ENCODE data around the gene DPEP2NB. TPM values are rescaled to one million over a fixed set of nuclear protein-coding genes. Genes with fewer than 3 reads are reported as not detected.

Gene DPEP2NB
- total and polyA plus RNA-seq, 10 of the 15 experiments (the other 5 are each of a cell fraction or from before 2014, with no cell fraction given) = not detected

- ATAC-seq (no peak), DNase-seq (ENCODE audit: low read depth, low spot score) (no peak), FAIRE-seq (no peak)
- Histone ChIP-seq H3K4me3 (no peak overlapping the region), H3K4me2 (ENCODE audit: control insufficient read depth, insufficient read depth) (no peak overlapping the region), H3K9ac (ENCODE audit: control insufficient read depth, insufficient read depth, low read length) (no peak overlapping the region), H2AFZ (ENCODE audit: control insufficient read depth, low read depth, low read length) (no peak overlapping the region), H4K20me1 (ENCODE audit: control insufficient read depth, insufficient read depth) (no peaks in the 10 kb centered on the region), H3K9me3 (replicated peaks; ENCODE audit: control insufficient read depth, insufficient read depth, low read length) (no peaks in the 10 kb centered on the region), H3K27ac (ENCODE audit: control insufficient read depth, insufficient read depth) (no peak overlapping the region), H3K4me1 (ENCODE audit: control insufficient read depth, insufficient read depth, low read length) (peaks cover 39% of the 10 kb centered on the region), H3K79me2 (ENCODE audit: control insufficient read depth, insufficient read depth, low read length) (no peaks in the 10 kb centered on the region), H3K27me3 (replicated peaks in 1 of 2; ENCODE audit: control insufficient read depth in 2 of 2, insufficient read depth in 2 of 2, low read length in 1 of 2) (no peaks in the 10 kb centered on the region), H3K36me3 (ENCODE audit: control insufficient read depth in 2 of 2, insufficient read depth in 2 of 2, low read length in 1 of 2) (no peaks in the 10 kb centered on the region)
- CTCF ChIA-PET = interaction anchor here (1.1 kb wide), 1 partner anchor 38 kb away, joined by 3 read pairs; no protein-coding TSS in a partner anchor
- SMC1A ChIA-PET (ENCODE audit: uncharacterized antibody, unreplicated experiment) = interaction anchor here (0.6 to 1.9 kb wide), 5 partner anchors 12 to 575 kb away, joined by 3 to 7 read pairs (median 4); no protein-coding TSS in a partner anchor
- no TSS peak for BruUV-seq (replicated peaks)
- 87% methylated on average over 11 of the region's 11 CpGs for WGBS (ENCODE audit: insufficient coverage, insufficient replicate concordance, low lambda C conversion rate, missing lambda C conversion rate)
- intact Hi-C loops (cut with micrococcal nuclease; ENCODE audit: unreplicated experiment) = no loop called here
- no peak for TF ChIP-seq SIN3A (IDR thresholded peaks at IDR 0.05; ENCODE audit: low read depth, low read length)
- TF ChIP-seq NRF1 (conservative IDR thresholded peaks at IDR 0.05; ENCODE audit: low read depth, low read length) = no peak
- TF ChIP-seq SMARCA5 (IDR thresholded peaks at IDR 0.05) = no peak
- no peak for TF ChIP-seq BACH1 (IDR thresholded peaks at IDR 0.05; ENCODE audit: borderline replicate concordance)
- TF ChIP-seq ZBTB11 (CRISPR knock-in tag; IDR thresholded peaks at IDR 0.05) = no peak
- TF ChIP-seq IRF5 (IDR thresholded peaks at IDR 0.05; ENCODE audit: borderline replicate concordance) = no peak
- TF ChIP-seq MTA3 (IDR thresholded peaks at IDR 0.05; ENCODE audit: borderline replicate concordance, low read length) = no peak
- TF ChIP-seq ZNF207 (IDR thresholded peaks at IDR 0.05; ENCODE audit: borderline replicate concordance) = no peak
- no peak for TF ChIP-seq NFIC (IDR thresholded peaks at IDR 0.05; ENCODE audit: low read depth, low read length)
- no peak for TF ChIP-seq TCF12 (IDR thresholded peaks at IDR 0.05; ENCODE audit: low read depth, low read length)
- RAD21 ChIA-PET (ENCODE audit: unreplicated experiment) = interaction anchor here (1.5 to 2.1 kb wide), 2 partner anchors 52 to 53 kb away, joined by 3 to 6 read pairs; no protein-coding TSS in a partner anchor
- in situ Hi-C loops (cut with MboI) = no loop called here
- POLR2A ChIA-PET = interaction anchor here (0.6 to 2.0 kb wide), 4 partner anchors 18 to 98 kb away, joined by 4 to 7 read pairs (median 6); partner anchors contain the start of genes NFATC3 and PSMB10
Observed at GRCh38 chr16:67987460-67988160, 28.1 kb downstream of the DPEP2NB start.

Data from GM12878 (cell line).